GM23338 (cell line): ENCODE data around the gene C12orf43. TPM values are rescaled to one million over a fixed set of nuclear protein-coding genes. Genes with fewer than 3 reads are reported as not detected.

Experiments
- JUNB ChIP-seq: IDR thresholded peaks from one replicate; pipeline ENCODE4 v1.6.1; 2016; ENCODE audit warnings: antibody characterized with exemption; ENCODE audit not compliant: unreplicated experiment
- POLR2AphosphoS5 ChIP-seq: IDR thresholded peaks from 2 replicates; pipeline ENCODE4 v1.6.1; 2016; ENCODE audit warnings: antibody characterized with exemption, low read depth
- REST ChIP-seq: IDR thresholded peaks from one replicate; pipeline ENCODE4 v1.6.1; 2018; ENCODE audit warnings: antibody characterized with exemption; ENCODE audit not compliant: unreplicated experiment
- STAT1 ChIP-seq: IDR thresholded peaks from one replicate; pipeline ENCODE4 v1.6.1; 2016; ENCODE audit warnings: antibody characterized with exemption; ENCODE audit not compliant: unreplicated experiment
- ZNF114 ChIP-seq: fragments of 250-450 bp; sonication (Bioruptor Pico); IDR thresholded peaks from 2 replicates; pipeline ENCODE4 v1.5.0; 2020; ENCODE audit warnings: mild to moderate bottlenecking, moderate library complexity
- ZNF331 ChIP-seq: fragments of 250-450 bp; sonication (Bioruptor Pico); IDR thresholded peaks from 2 replicates; pipeline ENCODE4 v1.5.0; 2020; ENCODE audit warnings: low read depth, mild to moderate bottlenecking, moderate library complexity
- ZNF462 ChIP-seq: fragments of 250-450 bp; sonication (Bioruptor Pico); IDR thresholded peaks from 2 replicates; pipeline ENCODE4 v1.5.0; 2020; ENCODE audit warnings: mild to moderate bottlenecking, moderate library complexity
- polyA plus RNA-seq: library from polyadenylated mRNA; unstranded; fragments of >200 nt; fragmentation: Nextera tagmentation; extraction: Ambion mirVana; gene quantifications from 2 replicates; pipeline ENCODE4 v1.2.1, GENCODE V29; 2016
- total RNA-seq: library from RNA; depleted of rRNA; stranded (reverse); fragments of >200 nt; shearing (Covaris generic); gene quantifications from 2 replicates; pipeline ENCODE4 v1.2.3, GENCODE V29; 2014

C12orf43 gene
- total and polyA plus RNA-seq, 2 experiments from 2014 or later: 15.2 to 20.7 TPM

GRCh38 chr12:120965534-120966091 is 50.7 kb downstream of the C12orf43 start (continued):
- TF ChIP-seq REST: no peak
- no peak for TF ChIP-seq ZNF331 (CRISPR knock-in tag)
- TF ChIP-seq JUNB: no peak
- no peak for TF ChIP-seq STAT1
- TF ChIP-seq ZNF462 (CRISPR knock-in tag): no peak
- no peak for TF ChIP-seq POLR2AphosphoS5
- no peak for TF ChIP-seq ZNF114 (CRISPR knock-in tag)
